Loucy (cell line): ENCODE results near the gene NCAPH2.

ENCODE experiments used
- H2AFZ ChIP-seq: fragments of 200-600 bp; sonication (generic); 2 replicates; pipeline ENCODE4 v1.6.0; 2016; ENCODE audit warnings: antibody characterized with exemption, mild to moderate bottlenecking, low read length, moderate library complexity
- H3F3A ChIP-seq: fragments of 200-600 bp; 2 replicates; pipeline ENCODE4 v1.6.0; 2016; ENCODE audit warnings: antibody characterized with exemption, low read depth, mild to moderate bottlenecking
- H3K27me3 ChIP-seq: fragments of 200-600 bp; sonication (generic); 2 replicates; pipeline ENCODE4 v1.6.1; 2014; ENCODE audit warnings: low read length, mild to moderate bottlenecking; ENCODE audit not compliant: insufficient read depth, poor library complexity, severe bottlenecking
- H3K36me3 ChIP-seq: fragments of 200-600 bp; sonication (generic); 2 replicates; pipeline ENCODE4 v1.6.1; 2016; ENCODE audit warnings: low read length; ENCODE audit not compliant: insufficient read depth
- H3K4me1 ChIP-seq: fragments of 200-600 bp; sonication (generic); 2 replicates; pipeline ENCODE4 v1.5.1; 2014; ENCODE audit warnings: low read length, mild to moderate bottlenecking; ENCODE audit not compliant: insufficient read depth, poor library complexity, severe bottlenecking
- H3K4me2 ChIP-seq: fragments of 200-600 bp; sonication (generic); 2 replicates; pipeline ENCODE4 v1.6.0; 2014; ENCODE audit warnings: antibody characterized with exemption, low read length, low read depth, mild to moderate bottlenecking; ENCODE audit not compliant: poor library complexity, severe bottlenecking
- H3K4me3 ChIP-seq: fragments of 200-600 bp; sonication (generic); 2 replicates; pipeline ENCODE4 v1.5.1; 2014; ENCODE audit warnings: low read length, mild to moderate bottlenecking, mixed read lengths; ENCODE audit not compliant: poor library complexity, severe bottlenecking
- H3K79me2 ChIP-seq: fragments of 200-600 bp; sonication (generic); 2 replicates; pipeline ENCODE4 v1.6.1; 2014; ENCODE audit warnings: low read length; ENCODE audit not compliant: insufficient read depth
- H3K9ac ChIP-seq: fragments of 200-600 bp; sonication (generic); 2 replicates; pipeline ENCODE4 v1.6.0; 2014; ENCODE audit warnings: mild to moderate bottlenecking, low read depth, low read length, moderate library complexity; ENCODE audit not compliant: poor library complexity, severe bottlenecking
- H3K9me2 ChIP-seq: fragments of 200-600 bp; sonication (generic); replicated peaks from 2 replicates; pipeline ENCODE4 v1.6.1; 2016; ENCODE audit warnings: low read depth, low read length, mixed read lengths
- H3K9me3 ChIP-seq: fragments of 200-600 bp; sonication (generic); 2 replicates; pipeline ENCODE4 v1.6.1; 2014; ENCODE audit warnings: mild to moderate bottlenecking, antibody characterized with exemption, low read length, low read depth; ENCODE audit not compliant: insufficient read depth
- H4K20me1 ChIP-seq: fragments of 200-600 bp; sonication (generic); 2 replicates; pipeline ENCODE4 v1.6.0; 2014; ENCODE audit warnings: antibody characterized with exemption, low read length, mild to moderate bottlenecking; ENCODE audit not compliant: insufficient read depth, poor library complexity, severe bottlenecking
- EZH2phosphoT487 ChIP-seq: fragments of 200-600 bp; IDR thresholded peaks from 2 replicates; pipeline ENCODE4 v1.6.1; 2018; ENCODE audit warnings: antibody characterized with exemption, mild to moderate bottlenecking, moderate library complexity, borderline replicate concordance
- TF ChIP-seq, protein P1 (sequence below): fragments of 200-600 bp; sonication (generic); conservative IDR thresholded peaks from 2 replicates; pipeline ENCODE4 v1.5.1; 2014; ENCODE audit warnings: mild to moderate bottlenecking, antibody characterized with exemption, low read length

Gene NCAPH2

DNA sequence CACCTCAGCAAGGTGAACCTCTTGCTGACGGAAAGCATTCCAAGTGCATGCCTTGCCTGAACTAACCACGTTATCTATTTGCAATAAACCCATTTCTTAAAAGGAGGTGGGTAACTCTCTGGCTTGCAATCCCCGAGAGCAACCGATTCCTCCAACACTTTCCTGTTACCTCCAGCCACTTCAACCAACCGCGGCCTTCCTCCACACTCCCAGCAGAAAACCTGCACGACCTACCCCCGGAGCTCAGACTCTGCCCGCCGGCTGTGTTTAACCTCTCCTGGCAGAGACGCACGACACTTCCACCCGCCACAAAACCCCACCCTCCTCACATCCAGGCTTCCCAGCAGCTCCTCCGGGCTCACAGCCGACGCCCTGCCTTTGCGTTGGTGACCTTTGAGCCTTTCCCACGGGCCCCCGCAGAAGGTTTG, 16.7 kb downstream of the NCAPH2 start:
- peak overlapping the region; percentile 90 for H3K4me2 ChIP-seq
- no peaks in the 10 kb centered on the region for H3K9me2 ChIP-seq
- no peaks in the 10 kb centered on the region for H3K9me3 ChIP-seq
- peak overlapping the region; percentile 84 for H3K4me3 ChIP-seq
- H2AFZ ChIP-seq, result no peak overlapping the region
- H3K36me3 ChIP-seq, result peaks cover 36% of the 10 kb centered on the region; the same call in 1 of the 2 replicates
- H3K9ac ChIP-seq, result peak overlapping the region; percentile 90
- peaks cover 9% of the 10 kb centered on the region for H4K20me1 ChIP-seq
- H3F3A ChIP-seq, result peaks cover 4% of the 10 kb centered on the region; the same call in 1 of the 2 replicates
- peaks cover 16% of the 10 kb centered on the region; the same call in 1 of the 2 replicates for H3K79me2 ChIP-seq
- H3K4me1 ChIP-seq, result peaks cover 16% of the 10 kb centered on the region
- no peaks in the 10 kb centered on the region for H3K27me3 ChIP-seq
- TF ChIP-seq, protein P1, sequence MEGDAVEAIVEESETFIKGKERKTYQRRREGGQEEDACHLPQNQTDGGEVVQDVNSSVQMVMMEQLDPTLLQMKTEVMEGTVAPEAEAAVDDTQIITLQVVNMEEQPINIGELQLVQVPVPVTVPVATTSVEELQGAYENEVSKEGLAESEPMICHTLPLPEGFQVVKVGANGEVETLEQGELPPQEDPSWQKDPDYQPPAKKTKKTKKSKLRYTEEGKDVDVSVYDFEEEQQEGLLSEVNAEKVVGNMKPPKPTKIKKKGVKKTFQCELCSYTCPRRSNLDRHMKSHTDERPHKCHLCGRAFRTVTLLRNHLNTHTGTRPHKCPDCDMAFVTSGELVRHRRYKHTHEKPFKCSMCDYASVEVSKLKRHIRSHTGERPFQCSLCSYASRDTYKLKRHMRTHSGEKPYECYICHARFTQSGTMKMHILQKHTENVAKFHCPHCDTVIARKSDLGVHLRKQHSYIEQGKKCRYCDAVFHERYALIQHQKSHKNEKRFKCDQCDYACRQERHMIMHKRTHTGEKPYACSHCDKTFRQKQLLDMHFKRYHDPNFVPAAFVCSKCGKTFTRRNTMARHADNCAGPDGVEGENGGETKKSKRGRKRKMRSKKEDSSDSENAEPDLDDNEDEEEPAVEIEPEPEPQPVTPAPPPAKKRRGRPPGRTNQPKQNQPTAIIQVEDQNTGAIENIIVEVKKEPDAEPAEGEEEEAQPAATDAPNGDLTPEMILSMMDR, result no peak
- no peak for TF ChIP-seq EZH2phosphoT487

DNA sequence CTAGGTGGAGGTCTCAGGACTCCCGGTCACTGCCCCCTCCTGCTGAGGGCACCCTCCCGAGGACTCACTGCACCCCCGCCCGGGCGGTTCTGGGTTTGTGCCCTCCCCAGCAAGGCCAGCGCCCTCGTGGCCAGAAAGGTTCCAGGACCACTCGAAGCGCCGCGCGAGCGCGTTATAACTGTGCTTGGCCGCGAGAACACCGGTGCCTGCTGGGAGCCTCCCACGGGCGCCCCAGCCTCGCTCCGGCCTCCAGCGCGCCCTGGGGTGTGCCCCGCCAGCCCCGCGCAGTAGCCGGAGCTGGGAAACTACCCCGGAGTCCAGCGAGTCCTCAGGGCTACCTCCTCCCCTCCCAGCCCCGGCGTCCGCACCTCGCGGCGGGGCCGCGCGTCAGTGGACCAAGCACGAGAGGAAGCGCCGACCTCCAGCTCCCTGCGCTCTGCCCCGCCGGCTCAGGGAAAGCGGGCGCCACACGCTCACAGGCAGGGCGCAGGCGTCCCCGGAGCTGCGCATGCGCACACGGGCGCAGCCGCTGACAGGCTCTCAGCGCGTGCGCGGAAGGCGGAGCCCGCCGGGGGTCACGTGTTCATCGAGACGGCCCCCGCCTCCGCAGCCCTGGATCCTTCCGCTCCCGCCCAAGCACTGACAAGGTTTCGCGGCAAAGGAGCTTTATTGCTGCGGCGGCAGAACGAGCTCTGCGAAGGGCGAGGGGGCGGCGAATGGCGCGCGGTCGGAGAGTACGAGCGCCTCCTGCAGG, 17.3 kb downstream of the NCAPH2 start, which contains the start of gene SCO2:
SCO2 (minus strand) TSS at position 495 of the 754 bp plus-strand sequence. CDS start 1,187 bp downstream, outside the sequence.
- H3K4me1 ChIP-seq, result peaks cover 16% of the 10 kb centered on the region
- peak within 1 kb of the TSS; percentile 90 for H3K4me2 ChIP-seq
- H3K9me2 ChIP-seq, result no peaks in the 10 kb centered on the region
- H3K9ac ChIP-seq, result peak within 1 kb of the TSS; percentile 90
- H3K79me2 ChIP-seq, result peaks cover 16% of the 10 kb centered on the region; the same call in 1 of the 2 replicates
- H3K9me3 ChIP-seq, result no peaks in the 10 kb centered on the region
- H3F3A ChIP-seq, result peaks cover 4% of the 10 kb centered on the region; the same call in 1 of the 2 replicates
- TF ChIP-seq, protein P1, result no peak; the same call in 1 of the 2 replicates
- TF ChIP-seq EZH2phosphoT487, result no peak
- H3K4me3 ChIP-seq, result peak within 1 kb of the TSS; percentile 84
- H3K36me3 ChIP-seq, result peaks cover 35% of the 10 kb centered on the region; the same call in 1 of the 2 replicates
- peaks cover 9% of the 10 kb centered on the region for H4K20me1 ChIP-seq
- no peaks in the 10 kb centered on the region for H3K27me3 ChIP-seq
- peak within 1 kb of the TSS; percentile 91 for H2AFZ ChIP-seq

DNA sequence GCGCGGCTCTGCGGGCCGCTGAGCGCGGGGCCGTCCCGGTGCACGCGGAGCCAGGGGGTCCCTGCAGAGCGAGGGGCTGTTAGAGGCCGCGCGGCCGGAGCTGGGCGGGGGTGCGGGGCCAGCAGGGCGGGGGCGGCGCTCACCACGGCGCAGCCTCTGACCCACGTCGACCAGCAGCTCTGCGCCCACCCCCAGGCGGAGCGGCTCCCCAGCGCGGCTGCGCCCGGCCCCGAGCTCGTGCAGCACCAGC, 17.8 kb downstream of the NCAPH2 start:
- Histone ChIP-seq H3K4me2 (peak overlapping the region; percentile 90), H3K9me3 (no peaks in the 10 kb centered on the region), H3K9me2 (no peaks in the 10 kb centered on the region)

More for the DNA sequence above, 17.8 kb downstream of the NCAPH2 start:
- Histone ChIP-seq H3K79me2 (peaks cover 16% of the 10 kb centered on the region; the same call in 1 of the 2 replicates), H3F3A (peaks cover 4% of the 10 kb centered on the region; the same call in 1 of the 2 replicates), H3K9ac (peak overlapping the region; percentile 90), H3K4me3 (peak overlapping the region; percentile 84), H3K36me3 (peaks cover 33% of the 10 kb centered on the region; the same call in 1 of the 2 replicates), H3K4me1 (peaks cover 16% of the 10 kb centered on the region), H4K20me1 (peaks cover 9% of the 10 kb centered on the region), H3K27me3 (no peaks in the 10 kb centered on the region), H2AFZ (peak overlapping the region; percentile 91)
- no peak for TF ChIP-seq EZH2phosphoT487
- TF ChIP-seq, protein P1, result 0 out of 2 replicates have a peak, but pooled peaks have one; percentile 53
